H1 (cell line): ENCODE data around the gene FANCI. TPM values are rescaled to one million over a fixed set of nuclear protein-coding genes. Genes with fewer than 3 reads are reported as not detected.

Experiments used
- CHD2 ChIP-seq: IDR thresholded peaks from 2 replicates; pipeline ENCODE4 v1.6.1; 2012; ENCODE audit warnings: low read length, improper control_type of control experiment
- KDM1A ChIP-seq: fragments of 200-600, 300-600 bp; sonication (generic); IDR thresholded peaks from 2 replicates; pipeline ENCODE4 v1.7.1; 2016; ENCODE audit warnings: mild to moderate bottlenecking, low read length, borderline replicate concordance
- polyA plus RNA-seq, 7 experiments: library from polyadenylated mRNA; depleted of rRNA in 3 of 7; stranded (reverse) in 5 of 7; unstranded in 2 of 7; fragments of >200 nt in 5 of 7; fragments of 200-250 nt in 2 of 7; gene quantifications; 1 replicate in 5 of 7; 2 replicates in 1 of 7; 4 replicates in 1 of 7; pipeline versions ENCODE4 v1.2.1 to v1.2.3, GENCODE V29; 2011 to 2013; ENCODE audit warnings: missing spikeins in 2 of 7, mixed read lengths in 2 of 7
- total RNA-seq: library from RNA; stranded (reverse); fragmentation: NEBNext Ultra II Directional; extraction: Animal tissue kit (Norgen Biotek cat#: 25700); gene quantifications from 2 replicates; pipeline ENCODE4 v1.2.1, GENCODE V29; 2021

Gene FANCI
- total and polyA plus RNA-seq, 2 of the 8 experiments (the other 6 are each of a cell fraction or from before 2014, with no cell fraction given) = 37.8 to 115 TPM

DNA sequence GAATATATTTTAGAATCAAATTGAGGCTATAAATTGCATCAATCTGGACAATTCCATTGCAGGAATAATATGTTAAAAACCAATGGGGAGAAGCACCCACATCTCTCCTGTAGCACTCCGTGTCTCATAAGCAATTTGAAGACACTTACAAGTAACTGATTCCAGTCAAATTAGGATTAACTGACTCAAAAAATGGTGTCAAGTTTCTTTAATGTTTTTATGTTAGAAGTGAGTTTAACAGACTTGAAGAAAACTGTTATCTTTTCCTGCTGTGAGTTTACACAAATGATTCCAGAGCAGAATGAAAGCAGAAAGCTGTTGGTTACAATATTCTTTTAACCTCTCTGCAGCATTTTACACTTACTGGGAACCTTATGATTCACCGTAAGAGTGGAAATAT lies 45.6 kb upstream of the FANCI start (continued):
- TF ChIP-seq KDM1A (no peak), CHD2 (no peak)
- TF ChIP-seq, all 59 proteins: peak for 0
